ENCODE data around the gene CD47.

DNA sequence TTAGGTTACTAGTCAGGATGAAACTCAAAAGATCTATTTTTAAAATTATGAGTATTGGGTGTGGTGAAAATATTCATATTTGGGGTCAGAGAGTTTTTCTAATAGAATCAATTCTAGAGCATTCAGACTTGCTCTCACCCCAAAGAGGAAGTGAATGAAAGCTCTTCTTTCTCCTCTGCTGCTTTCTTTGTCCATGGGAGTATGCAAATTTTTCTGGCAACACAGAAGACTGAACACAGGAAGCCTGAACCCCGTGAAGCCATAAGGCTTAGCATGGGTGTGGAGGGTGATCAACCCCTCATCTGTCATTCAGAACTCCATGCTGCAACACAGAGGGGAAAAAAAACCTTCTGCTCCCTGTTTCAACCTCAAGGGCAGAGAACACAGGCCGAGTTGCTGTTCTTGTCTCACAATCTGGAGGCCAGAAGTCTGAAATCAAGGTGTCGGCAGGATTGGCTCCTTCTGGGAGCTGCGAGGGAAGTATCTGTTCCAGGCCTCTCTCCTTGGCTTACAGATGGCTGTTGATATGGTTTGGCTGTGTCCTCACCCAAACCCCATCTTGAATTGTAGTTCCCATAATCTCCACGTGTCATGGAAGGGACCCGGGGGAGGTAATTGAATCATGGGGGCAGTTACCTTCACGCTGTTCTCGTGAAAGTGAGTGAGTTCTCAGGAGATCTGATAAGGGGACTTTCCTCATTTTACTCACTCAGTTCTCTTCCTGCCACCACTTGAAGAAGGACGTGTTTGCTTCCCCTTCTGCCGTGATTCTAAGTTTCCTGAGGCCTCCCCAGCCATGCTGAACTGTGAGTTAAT lies 33.7 kb upstream of the CD47 start:
- TF ChIP-seq POLR2A (IDR thresholded peaks at IDR 0.05; ENCODE audit: low read depth, low read length) (peak; percentile 84), TAF1 (IDR thresholded peaks at IDR 0.05; ENCODE audit: borderline replicate concordance, low read depth, low read length) (peak; percentile 96), POLR2AphosphoS5 (IDR thresholded peaks at IDR 0.05; ENCODE audit: low read depth, low read length) (peak; percentile 80; the same call in 1 of the 2 replicates)

Measured in GM12892 (cell line).